Sigmoid colon (tissue), 4 donors: Measurements from ENCODE around the gene TRAF3.

Experiments used
- CTCF ChIP-seq, 4 experiments: fragments of 450-650 bp in 3 of 4; fragments of 200-600 bp in 1 of 4; IDR thresholded peaks; one replicate each; pipeline ENCODE4 v1.5.1; 2016 to 2019; ENCODE audit warnings: antibody characterized with exemption in 4 of 4, mild to moderate bottlenecking in 3 of 4, moderate library complexity in 2 of 4
- EP300 ChIP-seq, 4 donors: sonication (generic); formaldehyde crosslinking; IDR thresholded peaks; one replicate each; pipeline ENCODE4 v1.6.1; 2017; ENCODE audit warnings: antibody characterized with exemption in 4 of 4
- POLR2A ChIP-seq, 2 donors: fragments of 450-650 bp; IDR thresholded peaks; one replicate each; pipeline ENCODE4 v1.6.1; 2016; ENCODE audit warnings: antibody characterized with exemption in 2 of 2, mild to moderate bottlenecking in 2 of 2, moderate library complexity in 2 of 2
- POLR2AphosphoS5 ChIP-seq, 4 donors: sonication (generic); formaldehyde crosslinking; IDR thresholded peaks; one replicate each; pipeline ENCODE4 v1.6.1; 2017; ENCODE audit warnings: antibody characterized with exemption in 4 of 4

GRCh38 chr14:102917056-102917385 is 139.8 kb downstream of the TRAF3 start:
- TF ChIP-seq POLR2A (IDR thresholded peaks at IDR 0.05) = no peak
- TF ChIP-seq EP300 (IDR thresholded peaks at IDR 0.05) = no peak
- no peak for TF ChIP-seq CTCF (IDR thresholded peaks at IDR 0.05)
- no peak for TF ChIP-seq POLR2AphosphoS5 (IDR thresholded peaks at IDR 0.05)
